Endothelial cell of umbilical vein (primary cell): ENCODE results near the gene PHLPP1. TPM values are rescaled to one million over a fixed set of nuclear protein-coding genes. Genes with fewer than 3 reads are reported as not detected.

Experiments used
- BruUV-seq: library from RNA; stranded (reverse); fragments of 400-500 nt; replicated peaks from 2 replicates; lab custom pipeline; 2021; lab: Mats Ljungman, UMichigan
- CTCF ChIA-PET: fragments of 300-600, 350-600 bp; sonication (Branson Sonifier 250); formaldehyde crosslinking; loops from one replicate; lab custom pipeline; 2021; ENCODE audit warnings: antibody characterized with exemption, inconsistent platforms; lab: Charles Lee
- POLR2A ChIA-PET: fragments of 300-600, 350-600 bp; sonication (Branson Sonifier 250); formaldehyde crosslinking; loops from one replicate; lab custom pipeline; 2021; ENCODE audit warnings: antibody characterized with exemption, inconsistent platforms; lab: Charles Lee
- DNase-seq: peaks from one replicate; pipeline ENCODE4 v3.0.0-alpha.2; 2011; ENCODE audit warnings: low read depth, low spot score
- FAIRE-seq: peaks from 2 replicates; lab custom pipeline; 2011; peaks lifted over from hg19 to GRCh38; lab: Jason Lieb, UNC
- H2AFZ ChIP-seq: 2 replicates; pipeline ENCODE4 v1.6.0; 2012; ENCODE audit warnings: low read depth, low read length, control low read depth, inconsistent platforms
- H3K27ac ChIP-seq: 2 replicates; pipeline ENCODE4 v1.5.1; 2011; ENCODE audit warnings: low read depth, mild to moderate bottlenecking, control low read depth, low read length, moderate library complexity; ENCODE audit not compliant: insufficient read depth
- H3K27me3 ChIP-seq, 2 experiments: 2 replicates each; pipeline versions ENCODE4 v1.6.0 to v1.6.1; 2011; ENCODE audit warnings: low read length in 2 of 2, mixed read lengths in 1 of 2; ENCODE audit not compliant: control insufficient read depth in 2 of 2, insufficient read depth in 2 of 2
- H3K36me3 ChIP-seq, 2 experiments: 2 replicates in 1 of 2; 3 replicates in 1 of 2; pipeline ENCODE4 v1.5.1; 2011; ENCODE audit warnings: low read length in 2 of 2, mild to moderate bottlenecking in 1 of 2, moderate library complexity in 1 of 2; ENCODE audit not compliant: control insufficient read depth in 2 of 2, insufficient read depth in 2 of 2; ENCODE audit errors: extremely low read depth in 1 of 2
- H3K4me1 ChIP-seq: 3 replicates; pipeline ENCODE4 v1.5.1; 2011; ENCODE audit warnings: mild to moderate bottlenecking, low read length; ENCODE audit not compliant: control insufficient read depth, insufficient read depth; ENCODE audit errors: extremely low read depth
- H3K4me2 ChIP-seq: 2 replicates; pipeline ENCODE4 v1.6.1; 2011; ENCODE audit warnings: low read length, control low read depth, mixed read lengths; ENCODE audit not compliant: insufficient read depth
- H3K4me3 ChIP-seq, 3 experiments: fragments of 200-600 bp in 1 of 3; sonication (generic), shearing (Covaris generic) in 1 of 3; replicated peaks in 1 of 3; 2 replicates each; pipeline ENCODE4 v1.5.1; 2011 to 2016; ENCODE audit warnings: control low read depth in 3 of 3, low read length in 3 of 3, mild to moderate bottlenecking in 2 of 3, inconsistent platforms in 1 of 3, low read depth in 1 of 3, moderate library complexity in 1 of 3; ENCODE audit not compliant: insufficient read depth in 1 of 3
- H3K79me2 ChIP-seq: 2 replicates; pipeline ENCODE4 v1.6.0; 2012; ENCODE audit warnings: low read length, inconsistent platforms; ENCODE audit not compliant: control insufficient read depth, insufficient read depth
- H3K9ac ChIP-seq: replicated peaks from 2 replicates; pipeline ENCODE3; 2011; ENCODE audit warnings: low read length, control low read depth; ENCODE audit not compliant: insufficient read depth; ENCODE audit errors: extremely low read depth
- H3K9me1 ChIP-seq: replicated peaks from 3 replicates; pipeline ENCODE4 v1.6.0; 2011; ENCODE audit warnings: mild to moderate bottlenecking, low read length; ENCODE audit not compliant: control insufficient read depth, insufficient read depth; ENCODE audit errors: extremely low read depth
- H3K9me3 ChIP-seq: replicated peaks from 2 replicates; pipeline ENCODE4 v1.5.1; 2012; ENCODE audit warnings: low read length, inconsistent platforms; ENCODE audit not compliant: control insufficient read depth, insufficient read depth
- H4K20me1 ChIP-seq: replicated peaks from 2 replicates; pipeline ENCODE3; 2011; ENCODE audit warnings: mild to moderate bottlenecking, low read length; ENCODE audit not compliant: control insufficient read depth, insufficient read depth; ENCODE audit errors: extremely low read depth
- EZH2 ChIP-seq: IDR thresholded peaks from 2 replicates; pipeline ENCODE4 v1.6.1; 2012; ENCODE audit warnings: borderline replicate concordance, low read depth, mild to moderate bottlenecking, moderate library complexity, low read length, inconsistent platforms; ENCODE audit not compliant: severe bottlenecking
- FOS ChIP-seq: IDR thresholded peaks from 2 replicates; pipeline ENCODE4 v1.6.1; 2011; ENCODE audit warnings: mild to moderate bottlenecking, low read length, moderate library complexity, borderline replicate concordance; ENCODE audit not compliant: insufficient read depth
- GATA2 ChIP-seq: IDR thresholded peaks from 2 replicates; pipeline ENCODE4 v1.7.0; 2011; ENCODE audit warnings: low read depth, mild to moderate bottlenecking, moderate library complexity, mixed read lengths, low read length; ENCODE audit not compliant: insufficient read length, insufficient read depth
- JUN ChIP-seq: IDR thresholded peaks from 2 replicates; pipeline ENCODE4 v1.6.1; 2011; ENCODE audit warnings: borderline replicate concordance, low read depth; ENCODE audit not compliant: insufficient read length, insufficient read depth
- MYC ChIP-seq: IDR thresholded peaks from one replicate; pipeline ENCODE4 v1.6.1; 2011; ENCODE audit warnings: mild to moderate bottlenecking, low read depth, low read length
- POLR2A ChIP-seq: IDR thresholded peaks from 2 replicates; pipeline ENCODE4 v1.6.1; 2012; ENCODE audit warnings: low read depth, mild to moderate bottlenecking, control low read depth, low read length
- POLR2AphosphoS5 ChIP-seq: IDR thresholded peaks from 2 replicates; pipeline ENCODE4 v1.6.1; 2012; ENCODE audit warnings: low read depth, mild to moderate bottlenecking, control low read depth, low read length, moderate library complexity; ENCODE audit not compliant: insufficient read depth
- dilution Hi-C: fragments of 300-500 bp; cut with MboI; formaldehyde crosslinking; loops from one replicate; pipeline ENCODE4 v1.15.0; 2019; ENCODE audit warnings: low sequenced_read_pairs; ENCODE audit not compliant: extremely low pct_ligation_motif_present
- intact Hi-C: fragments of 100-400 bp; cut with micrococcal nuclease; formaldehyde crosslinking; loops from one replicate; pipeline ENCODE4 v1.10.0; 2022
- polyA plus RNA-seq, 4 experiments: library from polyadenylated mRNA; depleted of rRNA in 3 of 4; stranded (reverse) in 3 of 4; unstranded in 1 of 4; fragments of >200 nt; gene quantifications; 2 replicates each; pipeline versions ENCODE4 v1.2.1 to v1.2.3, GENCODE V29; 2011 to 2012; ENCODE audit warnings: missing spikeins in 1 of 4
- total RNA-seq: library from RNA; stranded (reverse); gene quantifications from 2 replicates; pipeline ENCODE4 v1.2.3, GENCODE V29; 2021
- TF ChIP-seq, protein P1 (sequence below), 2 donors: IDR thresholded peaks; 1 replicate in 1 of 2; 2 replicates in 1 of 2; pipeline ENCODE4 v1.5.1; 2011; ENCODE audit warnings: low read length in 2 of 2, mild to moderate bottlenecking in 2 of 2, moderate library complexity in 2 of 2, control low read depth in 1 of 2, inconsistent platforms in 1 of 2, low read depth in 1 of 2; ENCODE audit not compliant: insufficient read depth in 1 of 2; ENCODE audit errors: extremely low read depth in 1 of 2
- TF ChIP-seq, protein P2 (sequence below): IDR thresholded peaks from 2 replicates; pipeline ENCODE4 v1.6.1; 2011; ENCODE audit not compliant: insufficient read depth, insufficient read length

Gene PHLPP1
- total and polyA plus RNA-seq, 2 donors (not counting 3 experiments of a cell fraction or from before 2014, with no cell fraction given): 4.0 to 10.8 TPM

DNA sequence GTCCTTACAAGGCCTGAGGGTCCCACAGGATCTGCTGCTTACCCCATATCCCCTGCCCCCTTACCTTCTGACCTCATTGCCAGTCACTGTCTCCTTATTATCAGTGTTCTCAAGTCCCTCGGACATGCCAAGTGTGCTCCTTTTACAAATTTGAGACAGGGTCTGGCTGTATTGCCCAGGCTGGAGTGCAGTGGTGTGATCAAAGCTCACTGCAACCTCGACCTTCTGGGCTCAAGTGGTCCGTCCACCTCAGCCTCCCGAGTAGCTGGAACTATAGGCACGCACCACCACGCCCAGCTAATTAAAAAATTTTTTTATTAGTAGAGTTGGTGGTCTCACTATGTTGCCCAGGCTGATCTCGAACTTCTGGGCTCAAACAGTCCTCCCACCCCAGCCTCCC lies 141.0 kb downstream of the PHLPP1 start:
- no peak overlapping the region for H3K27ac ChIP-seq
- dilution Hi-C loops: no loop called here
- intact Hi-C loops: no loop called here
- no peaks in the 10 kb centered on the region for H3K36me3 ChIP-seq
- no peaks in the 10 kb centered on the region for H3K79me2 ChIP-seq
- H3K4me3 ChIP-seq: no peak overlapping the region
- CTCF ChIA-PET: interaction anchor here (0.9 to 1.9 kb wide), 5 partner anchors 21 to 102 kb away, joined by 3 to 6 read pairs (median 3); no protein-coding TSS in a partner anchor
- POLR2A ChIA-PET: no interaction called here
- H3K9me1 ChIP-seq: no peaks in the 10 kb centered on the region
- H3K27me3 ChIP-seq: no peaks in the 10 kb centered on the region
- TF ChIP-seq POLR2AphosphoS5: no peak
- H3K4me1 ChIP-seq: no peaks in the 10 kb centered on the region
- no peaks in the 10 kb centered on the region for H3K9me3 ChIP-seq
- H4K20me1 ChIP-seq: no peaks in the 10 kb centered on the region
- no peak for FAIRE-seq
- no peak overlapping the region for H2AFZ ChIP-seq
- H3K4me2 ChIP-seq: no peak overlapping the region
- no peak overlapping the region for H3K9ac ChIP-seq
- no peak for DNase-seq
- no TSS peak for BruUV-seq

DNA sequence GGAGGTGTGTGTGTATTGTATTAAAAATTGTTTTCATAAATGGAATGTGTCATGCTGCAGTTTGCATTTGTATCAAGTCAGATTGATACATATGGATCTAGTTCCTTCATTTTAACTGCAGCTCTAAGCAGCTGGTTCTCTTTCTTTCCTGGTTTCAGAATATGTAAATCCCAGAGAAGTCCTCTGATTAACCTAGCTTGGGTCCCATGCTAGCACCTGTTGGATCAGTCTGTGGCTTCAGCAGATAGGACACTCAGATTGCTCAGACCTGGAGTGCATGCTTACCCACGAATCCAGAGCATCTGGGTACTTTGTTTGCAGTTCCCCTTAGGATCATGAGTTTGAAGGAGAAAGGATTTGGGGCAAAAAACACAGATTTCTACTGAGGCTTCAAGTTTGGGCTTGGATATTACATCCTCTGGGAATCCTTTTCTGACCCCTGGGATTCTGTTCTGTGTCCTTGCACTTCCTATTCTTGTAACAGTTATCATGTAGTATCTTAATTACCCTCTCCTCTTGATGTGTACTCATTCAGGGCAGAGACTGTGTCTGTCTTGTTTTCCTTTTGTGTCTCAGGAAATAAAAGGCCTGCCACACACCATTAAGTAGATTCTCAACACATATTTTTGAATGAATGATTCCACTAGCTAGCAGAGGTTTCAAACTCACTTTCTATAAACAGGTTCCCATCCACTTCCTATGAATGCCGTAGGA lies 142.1 kb downstream of the PHLPP1 start:
- no peaks in the 10 kb centered on the region for H4K20me1 ChIP-seq
- H3K27ac ChIP-seq: no peak overlapping the region
- no peaks in the 10 kb centered on the region for H3K27me3 ChIP-seq
- POLR2A ChIA-PET: no interaction called here
- H3K4me3 ChIP-seq: no peak overlapping the region
- no peak overlapping the region for H3K9ac ChIP-seq
- intact Hi-C loops: no loop called here
- no peaks in the 10 kb centered on the region for H3K9me1 ChIP-seq
- DNase-seq (no peak), FAIRE-seq (no peak)
- H3K36me3 ChIP-seq: no peaks in the 10 kb centered on the region
- TF ChIP-seq POLR2AphosphoS5 (no peak), FOS (no peak), POLR2A (no peak), JUN (no peak), MYC (no peak), GATA2 (no peak), EZH2 (no peak)
- TF ChIP-seq, protein P1, sequence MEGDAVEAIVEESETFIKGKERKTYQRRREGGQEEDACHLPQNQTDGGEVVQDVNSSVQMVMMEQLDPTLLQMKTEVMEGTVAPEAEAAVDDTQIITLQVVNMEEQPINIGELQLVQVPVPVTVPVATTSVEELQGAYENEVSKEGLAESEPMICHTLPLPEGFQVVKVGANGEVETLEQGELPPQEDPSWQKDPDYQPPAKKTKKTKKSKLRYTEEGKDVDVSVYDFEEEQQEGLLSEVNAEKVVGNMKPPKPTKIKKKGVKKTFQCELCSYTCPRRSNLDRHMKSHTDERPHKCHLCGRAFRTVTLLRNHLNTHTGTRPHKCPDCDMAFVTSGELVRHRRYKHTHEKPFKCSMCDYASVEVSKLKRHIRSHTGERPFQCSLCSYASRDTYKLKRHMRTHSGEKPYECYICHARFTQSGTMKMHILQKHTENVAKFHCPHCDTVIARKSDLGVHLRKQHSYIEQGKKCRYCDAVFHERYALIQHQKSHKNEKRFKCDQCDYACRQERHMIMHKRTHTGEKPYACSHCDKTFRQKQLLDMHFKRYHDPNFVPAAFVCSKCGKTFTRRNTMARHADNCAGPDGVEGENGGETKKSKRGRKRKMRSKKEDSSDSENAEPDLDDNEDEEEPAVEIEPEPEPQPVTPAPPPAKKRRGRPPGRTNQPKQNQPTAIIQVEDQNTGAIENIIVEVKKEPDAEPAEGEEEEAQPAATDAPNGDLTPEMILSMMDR (IDR thresholded peaks at IDR 0.05; ENCODE audit: extremely low read depth in 1 of 2, insufficient read depth in 1 of 2, low read depth in 1 of 2, low read length in 2 of 2): no peak
- TF ChIP-seq, protein P2, sequence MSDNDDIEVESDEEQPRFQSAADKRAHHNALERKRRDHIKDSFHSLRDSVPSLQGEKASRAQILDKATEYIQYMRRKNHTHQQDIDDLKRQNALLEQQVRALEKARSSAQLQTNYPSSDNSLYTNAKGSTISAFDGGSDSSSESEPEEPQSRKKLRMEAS: no peak
- no peak overlapping the region for H2AFZ ChIP-seq
- no TSS peak for BruUV-seq
- CTCF ChIA-PET: interaction anchor here (0.9 to 1.9 kb wide), 4 partner anchors 20 to 99 kb away, joined by 3 to 6 read pairs (median 4); no protein-coding TSS in a partner anchor
- dilution Hi-C loops: no loop called here
- no peaks in the 10 kb centered on the region for H3K79me2 ChIP-seq
- H3K9me3 ChIP-seq: no peaks in the 10 kb centered on the region
- no peaks in the 10 kb centered on the region for H3K4me1 ChIP-seq
- H3K4me2 ChIP-seq: no peak overlapping the region
